Esophagus (tissue), 2 donors: ENCODE results near the gene ZG16. TPM values are rescaled to one million over a fixed set of nuclear protein-coding genes. Genes with fewer than 3 reads are reported as not detected.
"Not testable (repeated sequence)": the region's sequence is repeated elsewhere in the genome, so short reads cannot be mapped to it uniquely, and the experiment has no call there.

Source experiments
- H3K27ac ChIP-seq, 2 donors: one replicate each; pipeline ENCODE4 v1.5.1; 2013; ENCODE audit warnings: low read depth in 2 of 2, mild to moderate bottlenecking in 2 of 2, inconsistent platforms in 1 of 2, low read length in 1 of 2, moderate library complexity in 1 of 2
- H3K27me3 ChIP-seq, 2 donors: one replicate each; pipeline ENCODE4 v1.6.1; 2013; ENCODE audit warnings: low read length in 2 of 2, control low read depth in 1 of 2, mild to moderate bottlenecking in 1 of 2; ENCODE audit not compliant: insufficient read depth in 2 of 2, control insufficient read depth in 1 of 2
- H3K36me3 ChIP-seq, 2 donors: one replicate each; pipeline ENCODE4 v1.6.1; 2013; ENCODE audit warnings: low read length in 1 of 2; ENCODE audit not compliant: control insufficient read depth in 2 of 2, insufficient read depth in 2 of 2
- H3K4me1 ChIP-seq, 2 donors: one replicate each; pipeline ENCODE4 v1.6.1; 2013; ENCODE audit warnings: low read length in 1 of 2; ENCODE audit not compliant: control insufficient read depth in 2 of 2, insufficient read depth in 2 of 2
- H3K4me3 ChIP-seq, 2 donors: one replicate each; pipeline ENCODE4 v1.5.1; 2013; ENCODE audit warnings: low read length in 2 of 2, mild to moderate bottlenecking in 2 of 2, low read depth in 1 of 2, moderate library complexity in 1 of 2
- H3K9me3 ChIP-seq, 2 donors: one replicate each; pipeline ENCODE4 v1.6.1; 2013; ENCODE audit warnings: mild to moderate bottlenecking in 2 of 2, low read depth in 1 of 2, low read length in 1 of 2, moderate library complexity in 1 of 2; ENCODE audit not compliant: control insufficient read depth in 2 of 2, insufficient read depth in 1 of 2
- WGBS, 2 donors: extraction: QIAGEN DNeasy Blood & Tissue Kit; methylation state at CpG; one replicate each; pipeline ENCODE4 v1.1.7; 2013; 5-methylcytosine and 5-hydroxymethylcytosine counted together
- polyA plus RNA-seq, 2 donors: library from polyadenylated mRNA; stranded (reverse); fragments of 200-250 nt; gene quantifications; one replicate each; pipeline ENCODE4 v1.2.3, GENCODE V29; 2013
- donor health status: healthy with polysubstance abuse.
- donor health status: Bipolar disorder and iron deficiency.

Gene ZG16
- polyA plus RNA-seq, 2 donors = 0.02 TPM; not detected in 1

DNA sequence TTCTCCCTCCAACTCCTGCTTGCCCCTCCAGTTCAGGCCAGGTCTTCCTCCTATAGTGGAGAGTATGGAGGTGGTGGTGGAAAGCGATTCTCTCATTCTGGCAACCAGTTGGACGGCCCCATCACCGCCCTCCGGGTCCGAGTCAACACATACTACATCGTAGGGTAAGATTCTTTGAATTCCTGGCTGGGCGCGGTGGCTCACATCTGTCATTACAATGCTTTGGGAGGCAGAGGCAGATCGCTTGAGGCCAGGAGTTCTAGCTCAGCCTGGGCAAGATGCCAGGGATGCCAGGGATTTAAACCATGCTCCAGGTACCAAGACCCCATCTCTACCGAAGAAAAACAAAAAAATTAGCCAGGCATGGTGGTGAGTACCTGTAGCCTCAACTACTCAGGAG, 1.4 kb downstream of the ZG16 start:
- Histone ChIP-seq H3K4me1 (no peaks in the 10 kb centered on the region), H3K27me3 (no peaks in the 10 kb centered on the region), H3K36me3 (no peaks in the 10 kb centered on the region), H3K9me3 (no peaks in the 10 kb centered on the region), H3K4me3 (no peak overlapping the region), H3K27ac (no peak overlapping the region)
- 43 to 56% methylated on average over 10 of the region's 10 CpGs for WGBS, 2 donors

DNA sequence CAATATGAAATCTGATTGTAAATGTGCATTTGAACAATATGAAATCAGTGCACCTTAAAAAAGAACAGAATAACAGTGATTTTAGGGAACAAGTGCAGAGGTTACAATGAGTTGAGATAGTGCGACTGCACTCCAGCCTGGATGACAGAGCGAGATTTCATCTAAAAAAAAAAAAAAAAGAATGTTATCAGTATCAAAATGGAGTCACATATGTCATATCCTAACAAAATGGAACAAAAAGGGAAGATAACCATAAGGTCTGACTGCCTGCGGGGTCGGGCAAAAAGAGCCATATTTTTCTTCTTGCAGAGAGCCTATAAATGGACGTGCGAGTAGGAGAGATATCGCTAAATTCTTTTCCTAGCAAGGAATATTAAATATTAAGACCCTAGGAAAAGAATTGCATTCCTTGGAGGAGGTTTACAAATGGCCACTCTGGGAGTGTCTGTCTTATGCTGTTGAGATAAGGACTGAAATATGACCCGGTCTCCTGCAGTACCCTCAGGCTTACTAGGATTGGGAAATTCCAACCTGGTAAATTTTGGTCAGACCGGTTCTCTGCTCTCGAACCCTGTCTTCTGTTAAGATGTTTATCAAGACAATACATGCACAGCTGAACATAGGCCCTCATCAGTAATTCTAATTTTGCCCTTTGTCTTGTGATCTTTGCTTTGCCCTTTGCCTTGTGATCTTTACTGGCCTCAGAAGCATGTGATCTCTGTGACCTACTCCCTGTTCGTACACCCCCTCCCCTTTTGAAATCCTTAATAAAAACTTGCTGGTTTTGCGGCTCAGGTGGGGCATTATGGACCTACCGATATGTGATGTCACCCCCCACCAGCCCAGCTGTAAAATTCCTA, 5.3 kb downstream of the ZG16 start:
- H3K36me3 ChIP-seq, H3K27ac ChIP-seq, H3K27me3 ChIP-seq, H3K4me3 ChIP-seq, H3K9me3 ChIP-seq, H3K4me1 ChIP-seq: not testable (repeated sequence)
- WGBS, 2 donors = 75 to 79% methylated on average over 13 of the region's 13 CpGs

DNA sequence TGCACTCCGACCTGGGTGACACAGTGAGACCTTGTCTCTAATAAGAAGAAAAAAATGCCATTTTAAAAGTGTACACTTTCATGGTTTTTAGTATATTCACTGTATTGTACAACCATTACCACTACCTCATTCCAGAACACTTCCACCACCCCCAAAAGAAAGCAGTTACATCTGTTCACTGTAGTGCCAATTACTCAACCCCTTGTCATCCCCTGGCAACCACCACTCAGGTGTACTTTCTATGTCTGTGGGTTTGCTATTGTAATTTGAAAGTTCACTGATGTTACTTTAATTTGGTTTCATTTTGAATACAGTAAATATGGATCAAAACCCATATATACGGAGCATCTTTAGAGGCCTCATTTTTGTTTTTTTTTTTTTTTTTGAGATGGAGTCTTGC, 6.1 kb downstream of the ZG16 start:
- WGBS, 2 donors = 86 to 93% methylated on average over 2 of the region's 2 CpGs
- no peak overlapping the region for H3K4me3 ChIP-seq
- H3K9me3 ChIP-seq = no peaks in the 10 kb centered on the region
- H3K36me3 ChIP-seq = no peaks in the 10 kb centered on the region
- H3K27me3 ChIP-seq = no peaks in the 10 kb centered on the region
- peaks cover 0 to 5% of the 10 kb centered on the region in 2 donors for H3K4me1 ChIP-seq
- no peak overlapping the region for H3K27ac ChIP-seq

DNA sequence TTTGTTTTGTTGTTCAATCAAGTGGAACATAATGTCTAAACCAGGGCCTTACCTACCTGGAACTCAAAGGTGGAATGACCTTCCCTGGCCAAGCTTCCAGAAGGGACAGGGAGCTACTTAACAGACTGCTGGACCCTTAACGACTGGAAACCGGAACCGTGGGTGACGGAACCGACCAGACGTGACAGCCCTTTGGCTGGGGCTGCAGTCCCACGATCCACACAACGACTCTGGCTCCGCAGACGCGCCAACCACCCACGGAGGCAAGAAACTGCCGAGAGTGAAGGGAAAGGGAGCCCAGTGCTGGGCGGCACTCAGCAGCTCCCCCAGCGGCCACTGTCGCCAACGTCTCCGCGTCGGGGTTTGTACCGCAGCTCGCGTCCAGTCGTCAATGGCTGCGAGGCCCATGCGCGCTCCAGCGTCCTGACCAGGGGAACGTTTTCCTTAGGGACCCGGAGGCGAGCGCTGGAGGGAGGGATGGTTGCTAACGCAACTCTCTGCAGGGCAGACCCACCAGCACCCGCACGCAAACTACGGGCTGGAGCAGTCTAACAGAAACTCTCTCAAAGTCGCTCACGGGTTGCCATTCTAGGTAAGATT, 6.9 kb downstream of the ZG16 start:
- H3K36me3 ChIP-seq = no peaks in the 10 kb centered on the region
- 13 to 19% methylated on average over 38 of the region's 38 CpGs for WGBS, 2 donors
- H3K4me1 ChIP-seq = peaks cover 0 to 9% of the 10 kb centered on the region in 2 donors
- H3K4me3 ChIP-seq = peak overlapping the region in 1 of 2 donors; percentile 31
- H3K27me3 ChIP-seq = no peaks in the 10 kb centered on the region
- H3K9me3 ChIP-seq = no peaks in the 10 kb centered on the region
- peak overlapping the region in 1 of 2 donors; percentile 28 for H3K27ac ChIP-seq

DNA sequence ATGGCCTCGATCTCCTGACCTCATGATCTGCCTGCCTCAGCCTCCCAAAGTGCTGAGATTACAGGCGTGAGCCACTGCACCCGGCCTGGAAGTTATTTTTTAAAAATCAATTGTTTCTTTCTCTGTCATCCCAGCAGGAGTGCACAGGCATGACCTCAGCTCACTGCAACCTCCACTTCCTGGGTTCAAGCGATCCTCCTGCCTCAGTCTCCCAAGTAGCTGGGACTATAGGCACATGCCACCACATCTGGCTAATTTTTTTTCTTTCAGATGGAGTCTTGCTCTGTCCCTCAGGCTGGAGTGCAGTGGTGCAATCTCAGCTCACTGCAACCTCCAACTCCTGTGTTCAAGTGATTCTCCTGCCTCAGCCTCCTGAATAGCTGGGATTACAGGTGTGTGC, 9.1 kb downstream of the ZG16 start:
- H3K27ac ChIP-seq, H3K9me3 ChIP-seq, H3K4me3 ChIP-seq, H3K27me3 ChIP-seq, H3K36me3 ChIP-seq: not testable (repeated sequence)
- 82 to 83% methylated on average over 4 of the region's 4 CpGs for whole genome bisulfite sequencing, 2 donors
- H3K4me1 ChIP-seq = peaks cover 0 to 10% of the 10 kb centered on the region in 2 donors

DNA sequence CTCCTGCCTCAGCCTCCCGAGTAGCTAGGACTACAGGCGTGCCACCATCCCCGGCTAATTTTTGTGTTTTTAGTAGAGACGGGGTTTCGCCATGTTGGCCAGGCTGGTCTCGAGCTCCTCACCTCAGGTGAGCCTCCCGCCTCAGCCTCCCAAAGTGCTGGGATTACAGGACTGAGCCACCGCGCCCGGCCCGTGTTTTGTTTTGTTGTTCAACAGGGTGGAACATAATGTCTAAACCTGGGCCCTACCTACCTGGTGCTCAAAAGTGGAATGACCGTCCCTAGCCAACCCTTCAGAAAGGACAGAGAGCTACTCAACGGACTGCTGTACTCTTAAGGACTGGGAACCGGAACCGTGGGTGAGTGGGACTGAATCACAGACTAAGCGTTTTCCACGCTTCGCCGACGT, 11.7 kb downstream of the ZG16 start:
- 55 to 59% methylated on average over 20 of the region's 20 CpGs for WGBS, 2 donors
- Histone ChIP-seq H3K4me1 (peaks cover 0 to 10% of the 10 kb centered on the region in 2 donors), H3K27me3 (no peaks in the 10 kb centered on the region), H3K36me3 (no peaks in the 10 kb centered on the region), H3K9me3 (no peaks in the 10 kb centered on the region), H3K4me3 (peak overlapping the region; percentile 65 to 73), H3K27ac (peak overlapping the region; percentile 87 to 89)

DNA sequence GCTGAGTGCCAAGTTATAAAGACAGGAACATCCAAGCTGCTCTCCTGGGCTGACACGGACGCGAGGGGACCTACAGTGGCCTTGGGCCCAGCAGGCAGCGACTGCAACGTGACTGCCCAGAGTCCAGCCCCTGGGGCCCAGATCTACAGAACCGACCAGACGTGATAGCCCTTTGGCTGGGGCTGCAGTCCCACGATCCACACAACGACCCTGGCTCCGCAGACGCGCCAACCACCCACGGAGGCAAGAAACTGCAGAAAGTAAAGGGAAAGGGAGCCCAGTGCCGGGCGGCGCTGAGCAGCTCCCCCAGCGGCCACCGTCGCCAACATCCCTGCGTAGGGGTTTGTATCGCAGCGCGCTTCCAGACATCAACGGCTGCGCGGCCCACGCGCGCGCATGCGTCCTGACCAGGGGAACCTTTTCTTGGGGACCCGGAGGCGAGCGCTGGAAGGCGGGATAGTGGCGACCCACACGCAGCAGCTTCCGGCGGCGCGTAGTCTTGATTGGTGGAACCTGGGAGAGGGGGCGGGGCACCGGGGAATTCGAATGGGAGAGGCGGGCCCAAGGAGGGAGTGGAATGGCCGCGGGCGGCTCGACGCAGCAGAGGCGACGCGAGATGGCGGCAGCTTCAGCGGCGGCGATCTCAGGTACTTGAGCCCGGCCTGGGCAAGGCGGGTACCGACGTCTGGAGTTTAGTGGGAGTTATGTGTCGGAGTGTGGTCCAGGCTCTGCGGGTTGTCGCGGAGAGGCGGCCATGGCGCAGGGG, 12.3 kb downstream of the ZG16 start, which contains the start of gene KIF22:
KIF22 (plus strand) TSS at position 569 of the 766 bp plus-strand sequence; CDS start at position 578, 9 bp downstream.
- H3K27ac ChIP-seq = peak within 1 kb of the TSS; percentile 87 to 89
- WGBS, 2 donors = 0 to 1% methylated on average over 63 to 67 of the region's 67 CpGs
- no peaks in the 10 kb centered on the region for H3K9me3 ChIP-seq
- no peaks in the 10 kb centered on the region for H3K27me3 ChIP-seq
- no peaks in the 10 kb centered on the region for H3K36me3 ChIP-seq
- H3K4me1 ChIP-seq = peaks cover 0 to 6% of the 10 kb centered on the region in 2 donors
- peak within 1 kb of the TSS; percentile 65 to 73 for H3K4me3 ChIP-seq

DNA sequence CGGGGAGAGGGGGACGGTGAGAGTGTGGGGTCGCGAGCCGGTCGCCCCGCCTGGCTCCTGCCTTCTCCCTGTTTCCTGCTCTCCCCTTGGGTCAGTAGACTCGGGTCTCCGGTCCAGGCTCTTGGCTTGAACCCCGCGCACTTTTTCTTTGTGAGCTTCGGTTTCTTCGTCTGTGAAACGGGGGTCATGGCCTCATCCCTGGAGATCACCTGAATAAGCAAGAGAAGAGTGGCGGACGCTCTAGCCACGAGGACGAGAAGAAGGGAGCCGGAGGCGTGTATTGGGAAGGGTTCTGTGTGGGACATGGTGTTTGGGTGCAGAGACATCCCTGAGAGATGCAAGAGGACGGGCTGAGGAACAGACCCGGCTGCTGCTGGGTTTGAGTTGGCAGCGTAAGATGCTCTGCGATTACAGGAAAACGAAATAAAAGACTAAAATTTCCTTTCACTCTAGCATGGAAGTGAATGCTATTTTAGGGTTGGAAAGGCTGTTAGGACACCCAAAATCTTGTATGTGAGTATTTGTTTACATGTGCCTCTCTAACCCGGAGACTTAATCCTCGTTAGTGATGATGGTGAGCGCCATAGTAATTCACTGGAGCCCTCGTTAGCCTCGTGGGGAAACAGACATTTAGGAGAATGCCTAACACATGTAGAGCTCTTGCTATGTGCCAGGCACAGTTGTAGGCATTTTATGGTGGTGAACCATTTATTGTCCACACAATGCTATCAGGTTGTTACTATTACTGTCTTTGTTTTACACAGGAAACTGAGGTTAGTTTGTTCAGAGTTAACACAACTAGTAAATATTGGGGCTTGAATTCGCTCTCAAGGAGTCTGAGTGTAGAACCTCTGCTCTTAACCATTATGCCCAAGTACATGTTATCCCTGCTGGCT, 13.1 kb downstream of the ZG16 start:
- H3K9me3 ChIP-seq = no peaks in the 10 kb centered on the region
- H3K4me3 ChIP-seq = peak overlapping the region; percentile 65 to 73
- H3K27me3 ChIP-seq = no peaks in the 10 kb centered on the region
- WGBS, 2 donors = 1 to 2% methylated on average over 30 to 31 of the region's 31 CpGs
- peak overlapping the region; percentile 61 to 63 for H3K27ac ChIP-seq
- H3K4me1 ChIP-seq = peaks cover 0 to 6% of the 10 kb centered on the region in 2 donors
- no peaks in the 10 kb centered on the region for H3K36me3 ChIP-seq
